Putamen (tissue), 1 donor: ENCODE measurements around the gene ZBTB37.
"Not testable (repeated sequence)": the region's sequence is repeated elsewhere in the genome, so short reads cannot be mapped to it uniquely, and the experiment has no call there.

Source experiments
- DNase-seq: peaks from one replicate; pipeline ENCODE4 v3.0.0-alpha.2; 2016; ENCODE audit warnings: low spot score

Gene ZBTB37

DNA sequence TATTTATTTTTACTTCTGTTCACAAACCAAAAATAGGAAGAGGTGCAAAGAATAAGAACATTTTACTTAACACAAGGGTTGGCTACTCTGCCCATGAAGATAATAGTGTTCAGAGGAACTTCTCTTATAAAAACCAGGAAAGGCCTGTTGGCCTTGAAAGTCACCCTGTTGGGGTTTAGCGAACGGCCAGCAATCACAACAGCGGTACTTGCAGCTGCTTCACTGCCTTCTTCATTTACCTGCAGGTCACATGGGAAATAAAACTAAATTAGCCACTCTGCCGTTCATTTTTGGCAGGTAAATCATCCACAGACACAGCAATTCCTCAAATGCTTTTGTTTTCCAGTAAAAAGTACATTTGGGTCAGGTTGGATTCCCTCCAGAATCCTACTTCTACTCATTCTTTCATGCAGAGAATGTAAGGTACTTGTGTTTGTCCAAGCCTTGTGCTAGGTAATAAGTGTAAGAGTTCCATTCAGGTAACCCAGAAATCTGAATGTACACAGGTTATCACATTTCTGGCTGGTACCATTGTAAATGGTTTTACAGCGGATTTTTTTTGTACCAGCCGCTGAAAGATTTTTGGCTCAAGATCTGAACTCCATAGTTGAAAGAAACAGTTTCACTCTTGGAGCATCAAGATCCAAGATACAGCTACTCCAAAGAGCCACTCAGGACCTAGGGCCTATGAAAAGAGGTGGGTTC lies 35.8 kb downstream of the ZBTB37 start:
- DNase-seq, result no peak

DNA sequence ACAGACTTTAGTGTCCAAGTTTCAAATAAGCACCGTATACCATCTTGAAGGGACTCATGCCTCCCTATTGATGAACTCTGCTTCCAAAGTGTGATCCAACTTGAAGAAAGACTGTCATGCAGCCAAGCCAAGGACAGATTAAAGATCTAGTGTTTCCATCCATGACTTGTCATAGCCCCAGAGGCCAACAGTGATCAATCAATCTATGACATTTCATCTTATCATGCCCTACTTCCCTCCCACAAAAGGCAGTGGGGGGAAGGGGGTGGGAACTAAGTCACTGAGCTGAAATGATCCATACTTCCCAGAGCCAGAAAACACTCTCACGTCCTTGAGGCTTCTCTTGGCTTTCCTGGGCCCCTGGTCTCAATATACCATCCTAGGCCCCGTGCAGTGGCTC lies 44.9 kb downstream of the ZBTB37 start:
- no peak for DNase-seq

DNA sequence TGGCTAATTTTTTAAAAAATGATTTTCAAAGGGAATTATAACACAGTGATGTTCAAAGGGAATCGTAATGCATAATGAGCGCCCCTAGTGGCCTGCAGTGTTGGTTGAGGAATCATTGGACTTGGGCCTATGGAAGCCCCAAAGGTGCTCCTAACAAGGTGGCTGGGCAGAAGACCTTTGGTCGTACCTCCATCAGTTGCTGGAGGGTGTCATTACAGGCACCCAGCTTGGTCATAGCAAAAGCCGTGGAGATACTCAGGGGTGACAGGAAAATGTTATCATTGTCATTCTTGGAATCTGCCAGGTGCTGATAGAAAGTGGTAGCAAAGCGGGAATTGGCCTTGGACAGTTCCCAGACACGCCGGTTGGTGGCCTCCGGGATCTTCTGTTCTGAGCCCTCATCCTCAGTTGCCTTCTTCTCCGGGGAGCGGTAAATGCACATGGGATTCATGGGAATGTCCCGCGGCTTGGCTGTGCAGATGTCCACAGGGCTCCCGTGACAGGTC lies 46.2 kb downstream of the ZBTB37 start:
- DNase-seq, result no peak

DNA sequence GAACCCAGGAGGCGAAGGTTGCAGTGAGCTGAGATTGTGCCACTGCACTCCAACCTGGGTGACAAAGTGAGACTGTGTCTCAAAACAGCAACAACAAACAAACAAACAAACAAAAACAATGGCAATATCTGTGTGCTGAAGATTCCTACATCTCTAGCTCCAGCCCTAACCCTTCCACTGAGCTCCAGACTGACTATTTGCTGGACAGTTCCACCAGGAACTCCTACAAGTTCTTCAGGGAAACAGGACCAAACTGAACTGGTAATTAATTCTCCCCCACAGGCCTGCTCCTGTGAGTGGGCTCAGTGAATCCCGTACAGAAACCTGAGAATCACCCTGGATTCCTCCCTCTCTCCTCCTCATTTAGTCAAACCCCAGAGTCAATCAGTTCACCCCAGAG lies 47.4 kb downstream of the ZBTB37 start:
- no peak for DNase-seq

DNA sequence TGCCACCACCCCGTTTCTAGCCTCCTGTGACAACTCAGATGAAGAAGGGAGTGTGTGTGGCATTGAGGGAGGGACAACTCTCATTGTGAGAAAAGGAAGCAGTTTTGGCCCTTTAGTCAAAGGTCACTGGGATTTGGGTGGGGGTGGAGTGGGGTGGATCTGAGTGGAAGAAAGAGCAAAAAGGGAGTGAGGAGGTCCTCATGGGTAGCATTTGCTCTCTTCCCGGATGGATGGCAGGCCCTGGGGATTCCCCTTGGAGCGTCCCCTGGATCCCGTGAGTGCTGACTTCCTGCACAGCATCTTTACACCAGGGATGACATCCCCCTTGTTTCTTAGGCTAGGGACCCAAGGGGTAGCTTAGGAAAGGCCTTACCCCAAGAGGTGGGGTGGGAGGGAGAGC lies 48.5 kb downstream of the ZBTB37 start:
- no peak for DNase-seq

DNA sequence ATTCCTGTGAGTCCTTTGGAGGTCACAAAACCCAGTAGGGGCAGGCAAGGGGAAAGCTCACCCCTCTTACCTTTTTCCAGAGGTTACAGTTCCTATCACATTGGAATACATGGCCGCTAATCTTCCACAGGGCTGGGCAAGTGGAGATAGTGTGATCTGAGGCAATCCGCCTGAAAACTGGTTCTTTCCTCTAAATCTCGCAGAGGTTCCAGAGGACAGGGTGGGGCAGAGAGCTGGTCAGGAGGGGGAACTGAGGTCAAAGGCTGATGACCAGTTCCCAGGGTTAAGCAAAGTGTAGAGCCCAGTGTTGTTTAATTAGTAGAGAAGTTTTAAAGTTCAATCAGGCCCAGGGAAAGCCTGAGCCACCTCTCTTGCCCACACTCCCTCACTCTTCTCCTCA lies 49.0 kb downstream of the ZBTB37 start, which contains the start of gene SERPINC1:
SERPINC1 (minus strand) TSS at position 179 of the 400 bp plus-strand sequence; CDS start at position 111, 68 bp downstream.
- DNase-seq, result no peak

DNA sequence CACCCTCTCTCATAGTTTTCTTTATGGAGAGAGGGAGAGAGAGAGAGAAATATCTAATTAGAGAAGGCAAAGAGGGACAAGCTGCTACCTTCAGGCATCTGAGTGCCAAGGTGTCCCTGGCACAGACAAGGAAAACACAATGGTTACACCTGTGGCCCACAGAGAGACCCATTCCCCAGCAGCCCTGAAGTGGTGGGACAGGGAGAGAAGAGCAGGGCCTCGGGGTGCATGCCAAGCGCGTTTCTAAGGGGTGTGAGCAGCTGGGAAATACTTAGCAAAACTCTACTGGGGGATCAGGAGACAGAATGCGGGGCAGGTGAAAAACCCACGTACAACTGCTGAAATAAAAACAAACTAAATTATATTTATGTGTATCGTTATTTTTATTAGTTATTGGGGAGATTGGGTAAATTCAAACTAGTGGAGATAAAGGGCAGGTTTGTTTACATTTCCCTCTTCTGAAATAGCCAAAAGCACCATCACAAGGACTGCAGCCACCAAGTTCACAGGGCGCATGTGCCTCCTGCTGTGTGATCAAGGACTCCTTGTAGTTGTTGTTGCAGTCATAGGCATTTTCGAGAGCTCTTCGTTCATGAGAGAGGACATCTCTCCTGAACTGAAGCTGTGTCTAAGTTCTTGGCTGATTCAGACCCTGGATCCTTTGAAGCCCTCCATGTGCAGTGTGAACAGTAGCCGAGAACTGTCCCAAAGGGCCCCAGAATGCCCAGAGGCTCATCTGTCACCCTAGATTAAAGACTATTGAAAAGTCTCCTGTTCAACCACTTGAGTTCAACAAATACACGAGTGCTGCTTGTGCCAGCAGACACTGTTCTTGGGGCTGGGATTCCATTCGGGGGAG lies 49.7 kb downstream of the ZBTB37 start:
- DNase-seq, result no peak

DNA sequence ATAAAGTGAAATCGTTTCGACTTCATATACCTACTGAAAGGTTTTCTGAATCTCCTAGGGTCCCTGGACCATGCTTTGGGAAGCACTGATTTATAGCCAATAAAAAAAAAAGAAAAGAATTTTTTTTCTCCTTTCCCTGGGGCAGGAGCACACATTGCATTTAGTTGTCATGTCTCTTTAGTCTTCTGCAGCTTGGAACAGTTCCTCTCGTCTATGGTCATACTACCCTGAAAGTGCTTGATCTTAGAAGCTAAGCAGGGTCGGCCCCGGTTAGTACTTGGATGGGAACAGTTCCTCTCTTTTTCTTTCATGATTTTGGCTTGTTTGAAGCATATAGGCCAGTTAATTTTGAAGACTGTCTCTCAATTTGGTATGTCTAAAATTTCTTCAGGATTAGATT lies 52.7 kb downstream of the ZBTB37 start:
- no peak for DNase-seq

DNA sequence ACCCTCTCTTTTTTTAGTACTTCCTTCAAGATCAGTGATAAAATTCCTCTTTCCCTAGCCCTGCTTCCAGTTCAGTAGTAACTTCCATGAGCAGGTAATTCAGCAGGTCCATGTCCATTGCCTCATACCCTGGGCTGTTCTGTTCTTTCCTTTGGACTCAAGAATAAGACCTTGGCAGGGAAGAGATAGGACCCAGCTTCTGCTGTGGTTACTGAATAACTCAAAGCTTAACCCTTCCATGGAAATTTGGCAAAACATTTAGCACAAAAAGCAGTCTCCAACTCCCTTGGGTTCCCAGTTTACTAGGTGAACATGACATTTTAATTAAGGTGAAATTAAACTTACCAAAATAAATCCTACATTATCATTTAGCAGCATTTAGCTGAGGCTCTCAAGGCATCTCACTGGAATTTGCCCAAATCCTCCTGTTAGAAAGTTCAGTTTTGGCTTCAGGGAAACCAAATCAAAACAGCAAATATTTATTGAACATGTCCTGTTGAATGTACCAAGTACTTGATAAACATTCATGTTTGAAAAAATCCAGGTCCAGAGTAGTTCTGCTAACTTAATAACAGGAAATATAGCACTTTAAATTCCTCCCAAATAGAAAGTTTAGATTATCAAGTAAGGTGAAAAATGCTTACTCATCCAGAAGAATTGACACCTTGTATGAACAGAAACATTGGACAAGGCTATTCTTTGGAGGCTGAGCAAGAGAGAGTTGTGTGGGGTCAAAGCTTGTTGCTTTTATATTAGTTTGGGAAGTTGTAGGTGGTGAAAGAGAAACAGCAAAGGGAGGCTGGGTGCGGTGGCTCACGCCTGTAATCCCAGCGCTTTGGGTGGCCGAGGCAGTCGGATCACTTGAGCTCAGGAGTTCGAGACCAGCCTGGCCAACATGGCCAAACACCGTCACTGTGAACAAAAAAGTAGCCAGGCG lies 57.4 kb downstream of the ZBTB37 start:
- no peak for DNase-seq

DNA sequence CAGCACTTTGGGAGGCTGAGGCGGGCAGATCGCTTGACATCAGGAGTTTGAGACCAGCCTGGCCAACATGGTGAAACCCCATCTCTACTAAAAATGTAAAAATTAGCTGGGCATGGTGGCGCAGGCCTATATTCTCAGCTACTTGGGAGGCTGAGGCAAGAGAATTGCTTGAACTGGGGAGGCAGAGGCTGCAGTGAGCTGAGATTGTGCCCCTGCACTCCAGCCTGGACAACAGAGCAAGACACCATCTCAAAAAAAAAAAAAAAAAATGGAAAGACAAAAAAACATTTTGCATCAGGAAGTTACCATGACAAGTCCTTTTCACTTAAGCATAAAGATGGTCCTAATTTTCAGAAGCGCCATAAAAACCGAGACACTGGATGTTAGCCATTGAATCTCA lies 62.4 kb downstream of the ZBTB37 start:
- not testable (repeated sequence) for DNase-seq

DNA sequence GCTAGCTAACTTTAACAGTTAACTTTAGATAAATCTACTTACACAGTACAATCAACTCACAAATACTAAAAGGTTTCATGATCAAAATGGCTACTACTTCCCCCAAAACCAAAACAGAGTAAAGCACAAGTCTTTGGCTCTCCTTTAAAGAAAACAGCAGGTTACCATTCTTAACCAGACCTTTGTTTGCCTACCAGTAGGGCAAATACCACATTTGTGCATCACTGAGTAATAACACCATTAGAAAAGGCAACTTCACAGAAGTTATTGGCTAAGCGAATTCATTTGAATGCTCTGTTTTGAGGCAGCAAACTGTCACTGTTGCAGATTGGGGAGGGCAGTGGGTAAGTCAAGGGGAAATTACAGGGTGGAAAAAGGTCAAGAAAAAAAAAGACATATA lies 66.3 kb downstream of the ZBTB37 start:
- DNase-seq, result no peak

DNA sequence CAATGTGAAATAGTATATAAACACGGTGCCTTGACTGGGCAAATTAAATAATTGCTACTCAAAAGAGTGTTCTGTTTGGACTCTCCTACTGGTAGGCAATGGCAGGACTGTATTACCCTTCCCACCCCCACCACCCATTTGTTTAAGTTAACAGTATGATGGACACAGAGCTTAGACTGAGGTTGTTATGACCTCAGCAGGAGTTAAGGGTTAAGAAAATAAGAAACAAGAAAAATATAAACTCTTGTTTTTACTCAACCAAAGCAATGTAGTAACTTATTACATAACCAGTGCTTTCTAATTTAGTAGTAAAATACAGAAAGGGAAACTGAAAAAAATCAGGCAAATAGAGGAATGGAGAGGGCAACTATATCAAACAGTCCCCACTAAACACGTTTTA lies 68.9 kb downstream of the ZBTB37 start:
- no peak for DNase-seq

DNA sequence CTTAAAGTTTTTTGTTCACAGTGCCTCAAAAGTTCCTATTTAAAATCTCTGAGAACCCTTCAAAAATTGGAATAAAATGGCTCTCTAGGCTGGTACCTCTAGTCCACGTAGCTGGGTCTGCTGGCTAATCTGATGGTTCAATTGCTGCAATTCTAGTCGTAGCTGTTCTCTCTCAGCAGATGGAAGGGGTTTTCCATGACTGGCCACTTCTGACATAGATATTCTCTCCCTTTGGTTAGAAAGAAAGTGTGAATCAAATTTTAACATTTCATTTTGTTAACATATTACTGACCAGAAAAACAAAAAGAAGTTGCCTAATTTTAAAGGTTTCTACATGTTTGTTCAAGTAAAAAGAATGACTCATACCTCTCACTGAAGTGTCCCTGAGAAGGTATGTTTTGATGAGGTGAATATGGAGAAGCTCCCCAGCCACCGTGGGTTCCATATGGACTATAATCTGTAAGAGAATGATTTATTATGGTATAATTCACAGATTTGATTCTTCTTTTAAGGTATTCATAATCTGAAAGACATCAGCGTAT lies 78.3 kb downstream of the ZBTB37 start:
- DNase-seq, result no peak

DNA sequence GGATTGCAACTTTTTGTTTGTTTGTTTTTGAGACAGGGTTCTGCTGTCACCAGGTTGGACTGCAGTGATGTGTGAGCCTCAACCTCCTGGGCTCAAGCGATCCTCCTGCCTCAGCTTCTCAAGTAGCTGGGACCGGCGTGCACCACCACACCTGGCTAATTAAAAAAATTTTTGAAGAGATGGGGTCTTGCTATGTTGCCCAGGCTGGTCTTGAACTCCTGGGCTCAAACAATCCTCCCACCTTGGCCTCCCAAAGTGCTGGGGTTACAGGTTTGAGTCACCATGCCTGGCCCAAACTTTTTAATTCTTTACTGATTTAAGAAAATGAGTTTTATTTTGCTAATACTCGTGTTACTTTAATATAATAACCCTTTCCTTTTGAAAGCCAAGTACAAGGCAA lies 80.4 kb downstream of the ZBTB37 start:
- DNase-seq, result no peak
